Body of pancreas (tissue), 4 donors: ENCODE data around the gene NWD2. TPM values are rescaled to one million over a fixed set of nuclear protein-coding genes. Genes with fewer than 3 reads are reported as not detected.

Experiments
- ATAC-seq: fragments of 150-250 bp; one replicate; pipeline ENCODE4 v1.9.1; 2016
- DNase-seq, 4 donors: peaks; one replicate each; pipeline ENCODE4 v3.0.0-alpha.2; 2019
- H3K27ac ChIP-seq, 4 donors: fragments of 200-600 bp; sonication (generic); 1 replicate in 3 of 4; 2 replicates in 1 of 4; pipeline versions ENCODE4 v1.5.1 to v1.6.1; 2016 to 2019; ENCODE audit warnings: mild to moderate bottlenecking in 1 of 4, mixed read lengths in 1 of 4, moderate library complexity in 1 of 4
- H3K27me3 ChIP-seq, 2 donors: fragments of 200-600 bp; sonication (generic); one replicate each; pipeline ENCODE4 v1.6.0; 2016; ENCODE audit warnings: mild to moderate bottlenecking in 1 of 2
- H3K36me3 ChIP-seq, 2 donors: fragments of 200-600 bp; sonication (generic); replicated peaks in 1 of 2; 2 replicates each; pipeline ENCODE4 v1.5.1; 2016; ENCODE audit warnings: low read depth in 2 of 2; ENCODE audit not compliant: insufficient read depth in 1 of 2
- H3K4me1 ChIP-seq: fragments of 200-600 bp; sonication (generic); one replicate; pipeline ENCODE4 v1.6.0; 2016
- H3K4me3 ChIP-seq, 2 donors: fragments of 200-600 bp; sonication (generic); 1 replicate in 1 of 2; 2 replicates in 1 of 2; pipeline ENCODE4 v1.5.1; 2016 to 2019
- H3K9me3 ChIP-seq, 3 donors: fragments of 200-600 bp; sonication (generic); 1 replicate in 2 of 3; 2 replicates in 1 of 3; pipeline ENCODE4 v1.5.1; 2016
- CTCF ChIP-seq, 7 experiments: fragments of 450-650 bp in 4 of 7; fragments of 200-600 bp in 3 of 7; sonication (generic) in 3 of 7; IDR thresholded peaks; one replicate each; pipeline ENCODE4 v1.5.1; 2016 to 2019; ENCODE audit warnings: antibody characterized with exemption in 7 of 7
- POLR2A ChIP-seq, 3 donors: fragments of 450-650 bp; IDR thresholded peaks; one replicate each; pipeline ENCODE4 v1.6.1; 2016; ENCODE audit warnings: antibody characterized with exemption in 3 of 3, mild to moderate bottlenecking in 2 of 3
- WGBS, 2 donors: methylation state at CpG; one replicate each; pipeline ENCODE4 v1.1.5; 2017; 5-methylcytosine and 5-hydroxymethylcytosine counted together
- intact Hi-C: fragments of 100-400 bp; cut with DNase I; formaldehyde crosslinking; loops from one replicate; pipeline ENCODE4 v1.15.1; 2023
- total RNA-seq, 2 donors: library from RNA; depleted of rRNA; stranded (reverse); fragments of >200 nt; gene quantifications; one replicate each; pipeline ENCODE4 v1.1.0, GENCODE V29; 2016

NWD2 gene
- total RNA-seq, 2 donors from 2014 or later, result 0.26 to 4.0 TPM

GRCh38 chr4:37358748-37359147, 114.2 kb downstream of the NWD2 start:
- 79 to 83% methylated on average over 2 of the region's 2 CpGs for WGBS, 2 donors

DNA sequence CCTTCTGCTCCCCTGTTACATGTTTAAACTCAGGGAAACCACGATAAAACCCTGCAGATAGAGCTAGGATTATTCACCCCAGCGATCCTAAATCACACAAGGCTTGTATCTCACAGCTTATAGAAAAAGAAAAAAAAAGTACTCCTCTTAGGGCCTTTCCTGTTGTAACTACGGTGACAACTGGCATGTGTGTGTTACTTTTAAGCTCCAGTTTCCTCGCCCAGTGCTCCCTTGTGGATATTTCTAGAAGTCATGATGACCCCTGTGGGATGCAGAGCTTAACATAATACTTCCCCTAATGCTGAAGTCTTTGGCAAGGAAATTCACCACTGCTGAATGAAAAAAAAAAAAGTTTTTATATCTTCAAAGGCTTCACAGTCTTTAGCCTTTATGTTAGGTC, 114.7 kb downstream of the NWD2 start:
- TF ChIP-seq POLR2A (IDR thresholded peaks at IDR 0.05), result no peak
- TF ChIP-seq CTCF (IDR thresholded peaks at IDR 0.05), result no peak
- Histone ChIP-seq H3K27ac (no peak overlapping the region), H3K4me1 (no peaks in the 10 kb centered on the region), H3K27me3 (no peaks in the 10 kb centered on the region), H3K9me3 (no peaks in the 10 kb centered on the region), H3K36me3 (no peaks in the 10 kb centered on the region), H3K4me3 (no peak overlapping the region)
- ATAC-seq (no peak), DNase-seq (no peak)
- intact Hi-C loops, result no loop called here
- WGBS, 2 donors, result 50 to 52% methylated on average over 4 of the region's 4 CpGs

More at GRCh38 chr4:37358748-37359147, 114.2 kb downstream of the NWD2 start:
- Histone ChIP-seq H3K27me3 (no peaks in the 10 kb centered on the region), H3K27ac (no peak overlapping the region), H3K4me1 (no peaks in the 10 kb centered on the region), H3K36me3 (no peaks in the 10 kb centered on the region), H3K4me3 (no peak overlapping the region), H3K9me3 (no peaks in the 10 kb centered on the region)
- intact Hi-C loops, result no loop called here
- no peak for ATAC-seq
- TF ChIP-seq POLR2A (IDR thresholded peaks at IDR 0.05), result no peak
- TF ChIP-seq CTCF (IDR thresholded peaks at IDR 0.05), result no peak
- no peak for DNase-seq

GRCh38 chr4:37365888-37366287, 121.3 kb downstream of the NWD2 start:
- Histone ChIP-seq H3K27me3 (no peaks in the 10 kb centered on the region), H3K9me3 (no peaks in the 10 kb centered on the region), H3K4me1 (no peaks in the 10 kb centered on the region), H3K36me3 (no peaks in the 10 kb centered on the region), H3K4me3 (no peak overlapping the region), H3K27ac (no peak overlapping the region)
- DNase-seq (no peak), ATAC-seq (no peak)
- TF ChIP-seq POLR2A (IDR thresholded peaks at IDR 0.05) (no peak), CTCF (IDR thresholded peaks at IDR 0.05) (no peak)
- intact Hi-C loops, result no loop called here

DNA sequence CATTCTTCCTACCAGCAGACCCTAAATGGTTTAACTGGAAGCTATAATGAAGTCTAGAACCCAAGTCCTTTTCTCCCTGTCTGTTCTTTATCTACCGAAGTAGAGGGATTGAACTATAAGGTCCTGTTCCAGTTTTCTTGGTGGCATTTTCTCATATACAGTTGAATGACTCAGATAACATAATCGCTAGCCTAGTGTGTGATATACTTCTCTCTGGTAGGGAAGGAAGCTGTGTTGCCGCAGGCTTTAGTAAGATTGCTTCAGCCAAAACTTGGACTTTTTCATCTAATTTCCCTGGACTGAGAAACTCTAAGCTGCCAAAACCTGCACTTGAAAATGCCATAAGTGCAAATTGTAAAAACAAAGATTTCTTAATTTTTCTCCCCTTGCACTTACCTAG, 123.4 kb downstream of the NWD2 start:
- DNase-seq (no peak), ATAC-seq (no peak)
- TF ChIP-seq CTCF (IDR thresholded peaks at IDR 0.05), result no peak
- no peak for TF ChIP-seq POLR2A (IDR thresholded peaks at IDR 0.05)
- H3K9me3 ChIP-seq, result no peaks in the 10 kb centered on the region
- H3K4me3 ChIP-seq, result no peak overlapping the region
- H3K36me3 ChIP-seq, result no peaks in the 10 kb centered on the region
- no peaks in the 10 kb centered on the region for H3K27me3 ChIP-seq
- no peak overlapping the region for H3K27ac ChIP-seq
- no peaks in the 10 kb centered on the region for H3K4me1 ChIP-seq
- WGBS, 2 donors, result 58 to 83% methylated on average over 3 of the region's 3 CpGs
- intact Hi-C loops, result no loop called here

GRCh38 chr4:37370052-37370451, 125.5 kb downstream of the NWD2 start:
- Histone ChIP-seq H3K4me1 (no peaks in the 10 kb centered on the region), H3K4me3 (no peak overlapping the region), H3K9me3 (no peaks in the 10 kb centered on the region), H3K27me3 (no peaks in the 10 kb centered on the region), H3K36me3 (no peaks in the 10 kb centered on the region), H3K27ac (no peak overlapping the region)
- intact Hi-C loops, result no loop called here
- DNase-seq, result no peak
- WGBS, 2 donors, result 77 to 82% methylated on average over 2 of the region's 2 CpGs
- no peak for TF ChIP-seq CTCF (IDR thresholded peaks at IDR 0.05)
- TF ChIP-seq POLR2A (IDR thresholded peaks at IDR 0.05), result no peak
- ATAC-seq, result no peak
